ENCODE data around the gene GRK5. TPM values are rescaled to one million over a fixed set of nuclear protein-coding genes. Genes with fewer than 3 reads are reported as not detected.

GRK5 gene
- polyA plus RNA-seq, 1 experiment = 20.8 TPM

DNA sequence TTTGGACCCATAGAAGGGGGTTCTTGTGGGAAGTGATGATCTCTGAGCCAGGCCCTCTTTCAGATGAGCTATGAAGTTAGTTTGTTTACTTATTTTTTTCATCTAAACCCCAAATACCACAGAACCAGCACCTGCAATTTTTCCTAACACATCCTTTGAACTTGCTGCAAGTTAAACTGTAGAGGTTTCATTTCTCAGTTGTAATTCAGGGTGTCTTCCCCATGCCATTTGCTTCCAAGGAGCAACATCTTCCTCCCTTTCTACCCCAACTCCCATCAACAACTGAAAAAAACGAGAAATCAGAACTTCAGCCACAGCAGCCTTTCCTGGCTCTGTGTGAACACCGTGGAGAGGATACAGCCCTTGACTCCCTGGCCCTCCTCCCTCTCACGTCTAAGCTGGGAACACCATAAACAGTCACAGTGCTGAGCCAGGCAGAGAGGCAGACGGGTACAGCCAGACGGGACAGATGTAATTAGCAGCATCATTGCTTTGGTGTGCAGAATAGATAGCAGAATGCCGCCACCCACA lies 271.5 kb downstream of the GRK5 start:
- H3K4me3 ChIP-seq (ENCODE audit: low read depth, low read length) = no peak overlapping the region
- ChIA-PET POLR2A (no interaction called here), CTCF (interaction anchor here (0.9 to 1.7 kb wide), 4 partner anchors 8 to 280 kb away, joined by 3 to 10 read pairs (median 4); no protein-coding TSS in a partner anchor)
- H3K36me3 ChIP-seq (ENCODE audit: control insufficient read depth, insufficient read depth, low read length) = no peaks in the 10 kb centered on the region
- DNase-seq (ENCODE audit: low read depth) = no peak
- H3K27me3 ChIP-seq (ENCODE audit: control insufficient read depth, insufficient read depth, low read length) = peaks cover 32% of the 10 kb centered on the region
- TF ChIP-seq, protein P1, sequence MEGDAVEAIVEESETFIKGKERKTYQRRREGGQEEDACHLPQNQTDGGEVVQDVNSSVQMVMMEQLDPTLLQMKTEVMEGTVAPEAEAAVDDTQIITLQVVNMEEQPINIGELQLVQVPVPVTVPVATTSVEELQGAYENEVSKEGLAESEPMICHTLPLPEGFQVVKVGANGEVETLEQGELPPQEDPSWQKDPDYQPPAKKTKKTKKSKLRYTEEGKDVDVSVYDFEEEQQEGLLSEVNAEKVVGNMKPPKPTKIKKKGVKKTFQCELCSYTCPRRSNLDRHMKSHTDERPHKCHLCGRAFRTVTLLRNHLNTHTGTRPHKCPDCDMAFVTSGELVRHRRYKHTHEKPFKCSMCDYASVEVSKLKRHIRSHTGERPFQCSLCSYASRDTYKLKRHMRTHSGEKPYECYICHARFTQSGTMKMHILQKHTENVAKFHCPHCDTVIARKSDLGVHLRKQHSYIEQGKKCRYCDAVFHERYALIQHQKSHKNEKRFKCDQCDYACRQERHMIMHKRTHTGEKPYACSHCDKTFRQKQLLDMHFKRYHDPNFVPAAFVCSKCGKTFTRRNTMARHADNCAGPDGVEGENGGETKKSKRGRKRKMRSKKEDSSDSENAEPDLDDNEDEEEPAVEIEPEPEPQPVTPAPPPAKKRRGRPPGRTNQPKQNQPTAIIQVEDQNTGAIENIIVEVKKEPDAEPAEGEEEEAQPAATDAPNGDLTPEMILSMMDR (IDR thresholded peaks at IDR 0.05; ENCODE audit: insufficient read depth, low read depth, low read length) = no peak

DNA sequence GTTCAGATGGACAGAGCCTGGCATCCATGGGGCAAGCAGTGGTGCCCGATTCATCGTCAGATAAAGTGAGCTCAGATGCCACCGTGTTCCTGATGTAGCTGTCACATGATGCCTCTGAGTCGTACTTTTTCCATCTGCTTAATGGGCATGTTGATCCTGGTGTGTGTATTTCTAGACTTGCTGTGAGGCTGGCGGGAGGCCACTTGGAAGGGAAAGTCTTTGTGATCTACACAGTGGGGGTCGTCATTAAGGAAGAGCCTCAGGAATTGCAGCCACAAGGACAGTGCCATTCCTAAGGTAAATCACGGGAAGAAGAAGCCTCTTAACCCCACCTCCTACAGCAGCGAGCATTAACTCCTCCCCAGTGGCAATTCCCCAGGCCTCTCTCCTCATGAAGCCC lies 272.2 kb downstream of the GRK5 start:
- CTCF ChIA-PET = interaction anchor here (0.9 to 1.7 kb wide), 4 partner anchors 8 to 281 kb away, joined by 3 to 10 read pairs (median 4); no protein-coding TSS in a partner anchor
- H3K4me3 ChIP-seq (ENCODE audit: low read depth, low read length) = no peak overlapping the region
- POLR2A ChIA-PET = no interaction called here
- no peak for DNase-seq (ENCODE audit: low read depth)
- peaks cover 32% of the 10 kb centered on the region for H3K27me3 ChIP-seq (ENCODE audit: control insufficient read depth, insufficient read depth, low read length)
- no peaks in the 10 kb centered on the region for H3K36me3 ChIP-seq (ENCODE audit: control insufficient read depth, insufficient read depth, low read length)
- TF ChIP-seq, protein P1 (IDR thresholded peaks at IDR 0.05; ENCODE audit: insufficient read depth, low read depth, low read length) = no peak

DNA sequence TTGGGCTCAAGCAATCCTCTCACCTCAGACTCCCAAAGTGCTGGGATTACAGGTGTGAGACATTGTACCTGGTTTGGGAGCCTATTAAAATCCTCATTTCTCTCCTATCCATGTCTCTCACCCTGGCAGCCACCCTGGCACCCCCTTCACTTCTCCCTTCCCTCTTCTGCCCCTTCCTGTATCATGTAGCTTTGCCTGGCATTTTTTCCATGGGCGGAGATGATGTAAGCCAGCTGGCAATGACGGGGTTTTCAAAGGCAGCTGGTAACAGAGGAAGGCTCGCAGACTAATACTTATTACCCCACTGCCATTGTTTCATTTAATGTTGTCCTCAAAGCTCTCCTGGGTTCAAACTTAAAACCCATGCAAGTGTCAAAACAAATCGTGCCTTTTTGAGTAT lies 273.3 kb downstream of the GRK5 start:
- DNase-seq (ENCODE audit: low read depth) = no peak
- ChIA-PET POLR2A (no interaction called here), CTCF (interaction anchor here (0.8 to 1.3 kb wide), 4 partner anchors 9 to 63 kb away, joined by 3 to 9 read pairs (median 4); partner anchors contain the start of gene RGS10)
- H3K36me3 ChIP-seq (ENCODE audit: control insufficient read depth, insufficient read depth, low read length) = no peaks in the 10 kb centered on the region
- TF ChIP-seq, protein P1 (IDR thresholded peaks at IDR 0.05; ENCODE audit: insufficient read depth, low read depth, low read length) = no peak
- peaks cover 27% of the 10 kb centered on the region for H3K27me3 ChIP-seq (ENCODE audit: control insufficient read depth, insufficient read depth, low read length)
- H3K4me3 ChIP-seq (ENCODE audit: low read depth, low read length) = no peak overlapping the region

DNA sequence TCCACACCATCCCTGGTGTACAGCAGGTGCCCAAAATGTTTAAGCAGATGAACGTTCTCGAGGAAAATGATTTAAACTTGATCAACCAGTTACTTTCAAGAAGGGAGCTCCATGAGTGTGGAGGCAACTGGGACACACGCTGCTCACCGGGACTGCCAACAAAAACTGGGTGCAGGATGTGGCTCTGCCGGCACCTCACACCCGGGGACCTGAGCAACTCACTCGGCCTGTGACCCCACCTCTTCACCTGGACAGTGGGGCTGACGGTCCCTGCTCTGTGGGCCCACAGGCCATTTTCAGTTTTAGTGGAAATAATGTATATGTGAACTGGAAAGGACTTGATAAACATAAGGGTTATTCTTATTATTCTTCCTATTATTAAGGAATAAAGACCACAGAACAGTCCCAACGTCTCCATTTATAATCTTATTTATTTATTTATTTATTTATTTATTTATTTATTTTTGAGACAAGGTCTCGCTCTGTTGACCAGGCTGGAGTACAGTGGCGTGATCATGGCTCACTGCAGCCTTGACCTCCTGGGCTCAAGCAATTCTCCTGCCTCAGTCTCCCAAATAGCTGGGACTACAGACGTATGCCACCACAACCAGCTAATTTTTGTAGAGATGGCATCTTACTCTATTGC lies 274.5 kb downstream of the GRK5 start:
- Histone ChIP-seq H3K27me3 (ENCODE audit: control insufficient read depth, insufficient read depth, low read length) (peaks cover 21% of the 10 kb centered on the region), H3K36me3 (ENCODE audit: control insufficient read depth, insufficient read depth, low read length) (no peaks in the 10 kb centered on the region), H3K4me3 (ENCODE audit: low read depth, low read length) (no peak overlapping the region)
- DNase-seq (ENCODE audit: low read depth) = no peak
- ChIA-PET CTCF (interaction anchor here (1.1 to 1.3 kb wide), 2 partner anchors 15 to 37 kb away, joined by 3 to 4 read pairs; no protein-coding TSS in a partner anchor), POLR2A (no interaction called here)
- TF ChIP-seq, protein P1 (IDR thresholded peaks at IDR 0.05; ENCODE audit: insufficient read depth, low read depth, low read length) = no peak

DNA sequence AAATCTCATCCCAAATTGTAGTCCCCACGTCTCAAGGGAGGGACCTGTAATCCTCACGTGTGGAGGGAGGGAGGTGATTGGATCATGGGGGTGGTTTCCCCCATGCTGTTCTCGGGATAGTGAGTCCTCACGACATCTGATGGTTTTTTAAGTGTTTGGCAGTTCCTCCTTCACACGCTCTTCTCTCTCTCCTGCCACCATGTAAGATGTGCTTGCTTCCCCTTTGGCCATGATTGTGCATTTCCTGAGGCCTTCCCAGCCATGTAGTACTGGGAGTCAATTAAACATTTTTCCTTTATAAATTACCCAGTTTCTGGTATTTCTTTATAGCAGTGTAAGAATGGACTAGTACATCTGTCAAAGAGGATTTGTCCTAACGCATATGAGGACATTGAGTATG lies 275.6 kb downstream of the GRK5 start:
- DNase-seq (ENCODE audit: low read depth) = no peak
- TF ChIP-seq, protein P1 (IDR thresholded peaks at IDR 0.05; ENCODE audit: insufficient read depth, low read depth, low read length) = no peak
- H3K27me3 ChIP-seq (ENCODE audit: control insufficient read depth, insufficient read depth, low read length) = peaks cover 11% of the 10 kb centered on the region
- no peaks in the 10 kb centered on the region for H3K36me3 ChIP-seq (ENCODE audit: control insufficient read depth, insufficient read depth, low read length)
- CTCF ChIA-PET = no interaction called here
- POLR2A ChIA-PET = no interaction called here
- H3K4me3 ChIP-seq (ENCODE audit: low read depth, low read length) = no peak overlapping the region

Data from BJ (cell line).